ENCODE results near the gene DCTN1.
"Not testable (repeated sequence)": the region's sequence is repeated elsewhere in the genome, so short reads cannot be mapped to it uniquely, and the experiment has no call there.

The DCTN1 gene

DNA sequence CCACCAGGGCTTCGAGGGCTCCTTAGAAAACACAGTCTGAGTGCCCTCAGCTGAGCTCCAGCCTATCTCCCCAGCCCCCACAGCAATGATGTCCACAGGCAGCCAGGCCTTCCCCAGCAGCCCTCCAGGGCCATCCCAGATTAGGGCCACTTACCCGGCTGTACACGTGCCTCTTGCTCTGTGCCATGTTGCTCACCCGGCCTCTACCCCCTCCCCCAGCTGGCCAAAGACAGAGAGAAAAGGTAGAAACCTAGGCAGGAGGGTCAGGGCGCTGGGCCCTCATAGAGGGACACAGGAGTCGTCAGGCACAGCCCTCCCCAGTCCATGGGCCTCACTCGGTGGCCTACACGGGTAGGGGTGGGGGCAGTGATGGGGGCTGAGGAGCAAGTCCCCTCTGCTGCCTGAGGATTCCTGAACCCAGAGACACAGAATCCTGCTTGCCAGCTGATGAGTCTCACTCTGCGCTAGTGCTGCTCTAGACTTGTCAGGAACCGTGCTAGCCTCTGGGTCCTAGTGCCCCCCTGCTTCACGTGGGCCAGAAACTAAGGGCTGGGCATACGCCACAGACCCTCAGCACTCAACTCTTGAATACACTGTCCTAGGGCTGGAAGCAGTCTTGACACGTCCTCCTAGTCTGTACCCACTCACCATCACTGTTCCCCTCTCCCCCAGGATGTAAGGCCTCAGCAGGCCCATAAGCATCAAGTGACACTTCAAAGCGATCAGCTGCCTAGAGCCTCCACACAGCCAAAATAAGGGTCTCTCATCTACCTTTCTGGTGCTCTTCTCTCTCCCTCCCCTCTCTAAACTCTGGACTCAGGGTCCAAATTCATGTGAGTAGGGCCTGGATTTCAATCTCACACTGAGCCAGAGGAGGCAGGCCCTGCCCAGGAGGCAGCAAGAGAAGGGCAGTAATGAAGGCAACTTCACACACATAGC is at the start of gene DCTN1:
TSS of gene DCTN1 (minus strand) at position 461 of the 939 bp plus-strand sequence. CDS start at position 187, 274 bp downstream.
- no peak for DNase-seq (ENCODE audit: low read depth)

DNA sequence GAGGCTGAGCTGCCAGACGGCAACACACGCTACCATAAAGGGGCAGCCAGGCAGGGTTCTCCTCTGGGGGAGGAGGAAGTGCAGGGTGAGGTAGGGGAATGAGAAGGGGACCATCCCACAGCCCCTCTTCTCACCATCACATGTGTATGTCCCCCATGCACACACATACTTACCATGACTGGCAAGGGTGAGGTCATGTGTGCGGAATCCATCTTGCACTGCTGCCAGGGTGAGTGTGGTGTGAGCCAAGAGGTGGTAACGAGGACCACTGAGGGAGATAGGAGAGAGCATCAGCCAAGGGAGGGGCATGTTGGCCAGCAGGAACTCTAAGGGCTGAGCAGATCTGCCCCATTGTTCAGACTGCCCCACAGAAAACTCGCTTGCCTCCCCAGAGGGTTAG is 48.6 kb upstream of the DCTN1 start:
- DNase-seq (ENCODE audit: low read depth) = no peak

DNA sequence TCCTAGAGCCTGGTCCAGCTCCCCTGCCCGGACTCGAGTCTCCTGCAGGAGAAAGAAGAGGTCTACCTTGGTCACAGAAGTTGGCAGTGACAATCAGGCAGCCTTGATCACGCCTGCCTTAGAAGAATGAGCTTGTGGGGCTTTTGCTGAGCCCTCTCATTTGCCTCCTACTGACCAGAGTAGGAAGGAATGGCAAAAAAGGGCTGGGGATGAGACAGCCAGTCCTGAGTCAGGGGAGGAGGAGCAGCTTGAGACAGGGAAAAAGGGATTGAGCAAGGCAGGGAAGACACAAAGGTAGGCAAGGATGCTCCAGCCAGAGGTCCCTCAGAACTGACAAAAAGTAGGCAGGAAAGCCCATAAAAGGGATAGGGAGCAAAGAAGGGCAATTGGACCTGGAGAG is 47.4 kb upstream of the DCTN1 start:
- DNase-seq (ENCODE audit: low read depth) = no peak

DNA sequence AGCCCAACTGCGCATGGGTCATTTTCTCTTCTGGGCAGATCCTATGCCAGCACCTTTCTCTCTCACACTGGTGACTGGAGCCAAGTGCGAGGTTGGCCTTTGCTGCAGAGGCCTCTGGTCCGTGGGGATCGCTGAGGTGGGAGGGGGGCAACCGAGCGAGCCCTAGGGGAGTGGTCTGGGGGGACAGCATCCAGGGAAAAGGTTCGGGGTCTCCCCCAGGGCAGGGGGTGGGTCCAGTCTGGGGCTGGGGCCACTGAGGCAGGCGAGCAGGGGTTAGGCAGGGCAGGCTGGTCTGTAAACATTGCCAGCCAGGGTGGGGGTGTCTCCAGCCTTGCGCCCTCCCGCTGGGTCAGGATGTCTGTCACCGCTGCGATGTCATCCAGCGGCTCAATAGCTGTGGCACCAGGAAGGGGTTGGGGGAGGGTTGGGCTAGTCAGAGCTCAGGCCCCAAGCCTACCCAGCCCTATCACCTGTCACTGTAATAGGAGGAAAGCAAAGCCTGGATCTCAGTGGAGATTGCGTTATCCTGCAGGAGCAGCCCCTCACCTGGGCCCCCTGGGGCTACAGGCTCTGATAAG is 46.2 kb upstream of the DCTN1 start:
- no peak for DNase-seq (ENCODE audit: low read depth)

DNA sequence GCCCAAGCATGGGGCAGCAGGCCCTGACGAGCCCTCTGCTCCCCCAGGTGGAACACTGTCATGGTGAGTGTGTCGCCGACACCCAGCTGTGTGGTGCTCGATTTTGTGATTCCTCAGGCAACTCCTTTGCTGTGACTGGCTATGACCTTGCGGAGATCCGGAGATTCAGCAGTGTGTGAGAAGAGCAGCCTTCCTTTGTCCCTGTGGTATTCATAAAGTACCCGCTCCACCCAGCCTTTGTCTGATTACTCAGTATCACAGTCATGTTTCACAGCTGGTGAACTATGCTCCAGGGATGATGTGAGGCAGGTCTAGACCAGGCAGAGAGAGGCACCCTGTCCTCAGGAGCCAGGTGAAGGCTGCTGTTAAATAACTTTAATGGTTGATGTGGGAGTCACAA is 45.4 kb upstream of the DCTN1 start:
- DNase-seq (ENCODE audit: low read depth) = no peak

DNA sequence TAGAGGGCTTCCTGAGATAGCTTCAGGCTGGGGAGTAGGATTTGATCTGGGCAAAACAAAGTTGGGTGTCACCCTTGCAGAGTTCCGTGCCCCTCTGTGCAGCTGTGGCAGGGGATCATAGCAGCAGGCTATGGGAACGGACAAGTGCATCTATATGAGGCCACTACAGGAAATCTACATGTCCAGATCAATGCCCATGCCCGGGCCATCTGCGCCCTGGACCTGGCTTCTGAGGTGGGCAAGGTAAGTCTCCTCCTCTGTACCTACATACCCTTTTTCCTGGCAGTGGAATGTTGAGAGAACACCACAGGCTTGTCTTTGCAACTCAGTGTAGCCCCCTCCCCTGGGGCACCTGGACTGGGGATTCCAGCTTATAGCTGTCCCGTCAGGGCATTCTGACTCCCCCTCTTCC is 44.9 kb upstream of the DCTN1 start:
- DNase-seq (ENCODE audit: low read depth) = no peak

DNA sequence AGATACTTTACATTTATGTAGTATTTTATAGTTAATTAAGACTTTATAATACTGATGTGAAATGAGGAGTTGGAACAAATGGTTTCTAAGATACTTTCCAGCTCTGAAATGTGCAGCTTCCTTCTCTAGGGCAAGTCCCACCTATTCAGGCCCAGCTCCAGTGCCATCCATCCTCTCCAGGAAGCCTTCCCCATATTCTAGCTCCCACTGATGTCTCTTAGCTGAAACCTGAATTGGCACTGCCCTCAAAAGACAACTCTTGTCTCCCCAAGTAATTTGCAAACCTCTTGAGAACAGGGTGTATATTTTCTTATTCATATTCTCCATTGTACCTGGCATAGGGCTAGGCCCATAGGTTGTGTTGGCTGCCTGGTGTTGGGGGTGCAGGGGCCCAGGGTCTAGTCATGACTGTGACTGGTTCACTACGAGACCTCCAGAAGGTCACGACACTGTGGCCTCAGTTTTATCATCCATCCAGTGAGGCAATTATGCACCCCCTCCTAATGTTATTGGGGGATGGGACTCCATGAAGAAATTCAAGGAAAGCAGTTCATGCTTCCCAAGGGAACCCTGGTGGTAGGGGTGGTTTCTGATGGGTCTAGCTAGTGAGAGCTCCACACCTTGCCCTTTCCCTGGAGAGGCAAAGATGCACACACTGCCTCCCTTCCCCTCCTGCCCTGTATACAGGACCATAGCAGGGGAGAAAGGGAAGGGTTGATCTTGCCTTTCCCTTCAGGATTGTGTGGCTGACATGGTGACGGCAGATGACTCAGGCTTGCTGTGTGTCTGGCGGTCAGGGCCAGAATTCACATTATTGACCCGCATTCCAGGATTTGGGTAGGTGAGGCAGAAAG is 44.3 kb upstream of the DCTN1 start:
- no peak for DNase-seq (ENCODE audit: low read depth)

DNA sequence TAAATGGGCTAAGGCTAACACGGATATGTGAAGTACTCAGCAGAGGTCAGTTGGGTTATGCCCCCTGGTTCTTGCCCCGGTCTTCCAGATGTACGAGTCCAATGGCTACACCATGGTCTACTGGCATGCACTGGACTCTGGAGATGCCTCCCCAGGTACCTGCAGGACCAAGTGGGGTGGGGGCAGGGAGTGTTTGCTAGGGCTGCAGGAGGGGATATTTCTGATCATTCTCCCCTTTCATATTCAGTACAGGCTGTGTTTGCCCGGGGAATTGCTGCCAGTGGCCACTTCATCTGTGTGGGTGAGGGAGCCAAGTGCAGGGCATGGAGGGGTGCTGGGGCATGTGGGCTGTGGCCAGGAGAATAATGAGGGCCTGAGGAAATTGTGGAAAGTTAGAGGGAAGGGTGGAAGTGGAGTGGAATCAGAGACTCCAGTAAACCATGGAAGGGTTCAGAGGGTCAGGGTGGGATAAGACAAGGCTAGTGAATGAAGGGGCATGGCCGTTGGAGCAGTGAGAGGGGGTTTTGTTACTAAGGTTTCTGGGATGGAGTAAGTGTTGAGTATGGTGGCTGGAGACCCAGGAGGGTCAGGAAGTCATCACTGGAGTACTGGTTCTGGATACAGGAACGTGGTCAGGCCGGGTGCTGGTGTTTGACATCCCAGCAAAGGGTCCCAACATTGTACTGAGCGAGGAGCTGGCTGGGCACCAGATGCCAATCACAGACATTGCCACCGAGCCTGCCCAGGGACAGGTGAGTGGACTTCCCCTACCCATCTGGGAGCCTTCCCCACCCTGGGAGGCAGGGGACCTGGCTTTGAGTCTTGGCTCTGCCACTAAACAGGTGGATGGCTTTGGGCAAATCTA is 43.4 kb upstream of the DCTN1 start:
- DNase-seq (ENCODE audit: low read depth) = no peak

DNA sequence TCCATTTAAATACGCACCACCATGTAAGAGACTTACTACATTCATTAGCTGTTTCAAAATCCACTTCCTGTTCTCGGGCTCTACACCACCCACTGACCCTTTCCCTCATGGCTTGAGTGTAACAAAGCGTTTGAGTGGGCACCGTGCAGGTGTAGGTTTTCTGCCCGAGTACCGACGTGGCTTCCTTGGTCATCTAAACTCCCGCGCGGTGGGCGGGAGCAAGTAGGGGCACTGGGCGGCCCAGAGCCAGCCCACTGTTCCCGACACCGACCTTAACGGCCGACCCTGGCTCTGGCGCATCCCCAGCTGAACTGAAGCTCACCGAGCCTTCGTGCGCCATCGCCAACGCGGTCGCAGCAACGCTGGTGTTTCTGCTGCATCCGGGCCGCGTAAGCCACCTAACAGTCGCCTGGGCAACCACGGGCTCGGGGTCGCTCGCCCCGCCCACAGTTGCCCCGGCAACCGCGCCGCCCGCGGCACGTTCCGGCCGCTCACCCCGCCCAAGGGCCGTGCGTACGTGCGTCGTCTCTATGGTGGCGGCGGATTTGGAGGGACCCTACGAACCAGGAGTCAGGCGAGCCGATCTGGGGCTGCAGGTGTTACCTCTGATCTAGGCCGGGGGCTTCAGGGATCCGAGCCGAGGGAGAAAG is 41.2 kb upstream of the DCTN1 start, which contains the start of the genes C2orf81 and WDR54:
TSS of gene C2orf81 (minus strand) at position 399 of the 650 bp plus-strand sequence. CDS start at position 340, 59 bp downstream.
TSS of gene WDR54 (plus strand) at position 510 of the 650 bp plus-strand sequence. CDS start 424 bp downstream, outside the sequence.
- DNase-seq (ENCODE audit: low read depth) = peak; percentile 94

DNA sequence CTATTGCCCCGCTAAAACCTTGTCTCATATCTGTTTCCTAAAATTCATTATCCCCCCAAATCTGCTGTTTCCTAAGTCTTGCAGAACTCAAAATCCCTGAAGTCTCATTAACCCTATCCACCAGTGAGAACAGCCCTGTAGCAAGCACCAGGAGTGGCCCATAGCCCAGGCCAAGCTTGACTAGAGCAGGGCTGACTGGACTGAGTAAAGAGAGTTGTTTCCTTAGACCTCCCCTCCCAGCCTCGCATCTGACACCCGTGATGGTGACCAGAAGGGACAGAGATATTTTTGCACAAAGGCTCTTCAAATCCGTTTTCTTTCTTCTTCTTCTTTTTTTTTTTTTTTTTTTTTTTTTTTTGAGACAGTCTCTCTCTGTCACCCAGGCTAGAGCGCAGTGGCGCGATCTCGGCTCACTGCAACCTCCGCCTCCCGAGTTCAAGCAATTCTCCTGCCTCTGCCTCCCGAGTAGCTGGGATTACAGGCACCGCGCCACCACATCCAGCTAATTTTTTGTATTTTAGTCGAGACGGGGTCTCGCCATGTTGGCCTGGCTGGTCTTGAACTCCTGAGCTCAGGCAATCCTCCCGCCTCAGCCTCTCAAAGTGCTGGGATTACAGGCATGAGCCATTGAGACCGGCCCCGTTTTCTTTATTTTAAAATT is 40.5 kb upstream of the DCTN1 start:
- DNase-seq (ENCODE audit: low read depth) = not testable (repeated sequence)

DNA sequence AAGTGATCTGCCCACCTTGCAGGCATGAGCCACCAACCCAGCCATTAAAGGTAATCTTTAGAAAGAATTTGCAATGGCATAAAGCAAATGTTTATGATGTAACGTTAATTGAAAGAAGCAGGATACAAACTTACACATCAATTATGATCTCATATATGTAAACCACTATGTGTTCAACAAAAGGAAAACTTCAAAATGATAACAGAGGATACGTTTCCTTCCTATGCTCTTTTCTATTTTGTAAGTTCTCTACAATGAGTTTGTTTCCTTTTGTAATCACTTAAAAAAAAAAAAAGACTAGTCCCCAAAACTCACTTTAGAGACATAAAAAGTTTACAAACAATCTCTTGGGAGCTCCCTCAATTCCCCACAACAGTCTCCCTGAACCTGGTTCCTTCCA is 39.9 kb upstream of the DCTN1 start:
- DNase-seq (ENCODE audit: low read depth) = no peak

DNA sequence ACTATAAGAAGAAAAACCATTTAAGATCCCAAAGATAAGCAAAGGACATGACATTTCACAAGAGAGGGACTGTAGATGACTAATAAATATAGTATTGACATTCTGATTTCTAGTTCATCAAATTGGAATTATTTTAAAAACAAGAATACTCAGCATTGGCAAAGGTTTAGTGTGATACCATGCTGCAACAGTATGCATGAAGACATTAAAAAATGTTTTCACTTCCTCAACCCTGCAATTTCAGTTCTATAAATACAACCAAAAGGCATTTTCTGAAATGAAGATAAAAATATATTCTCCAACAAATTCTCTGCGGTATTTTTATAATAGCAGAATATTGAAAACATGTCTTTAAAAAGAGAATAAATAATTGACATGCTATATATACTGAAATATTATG is 39.2 kb upstream of the DCTN1 start:
- DNase-seq (ENCODE audit: low read depth) = no peak

DNA sequence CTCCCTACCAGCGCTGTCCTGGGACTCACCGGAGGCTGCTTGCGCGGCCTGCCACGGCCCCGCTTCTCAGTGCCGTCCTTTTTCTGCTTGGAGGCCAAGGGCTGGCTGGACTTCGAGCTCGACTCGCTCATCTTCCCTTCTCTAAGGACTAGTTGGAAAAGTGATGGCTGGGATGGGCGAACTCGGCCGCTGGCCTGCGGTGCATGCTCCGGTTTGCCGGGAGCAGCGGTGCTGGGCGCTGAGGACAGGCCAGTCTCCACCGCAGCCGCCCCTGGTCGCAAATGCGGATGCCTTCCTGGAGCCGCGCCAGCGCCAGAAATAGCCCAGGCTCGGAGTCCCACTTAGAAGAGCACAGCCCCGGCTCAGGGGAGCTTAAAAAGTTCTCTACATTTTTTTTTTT is 38.2 kb upstream of the DCTN1 start:
- no peak for DNase-seq (ENCODE audit: low read depth)

DNA sequence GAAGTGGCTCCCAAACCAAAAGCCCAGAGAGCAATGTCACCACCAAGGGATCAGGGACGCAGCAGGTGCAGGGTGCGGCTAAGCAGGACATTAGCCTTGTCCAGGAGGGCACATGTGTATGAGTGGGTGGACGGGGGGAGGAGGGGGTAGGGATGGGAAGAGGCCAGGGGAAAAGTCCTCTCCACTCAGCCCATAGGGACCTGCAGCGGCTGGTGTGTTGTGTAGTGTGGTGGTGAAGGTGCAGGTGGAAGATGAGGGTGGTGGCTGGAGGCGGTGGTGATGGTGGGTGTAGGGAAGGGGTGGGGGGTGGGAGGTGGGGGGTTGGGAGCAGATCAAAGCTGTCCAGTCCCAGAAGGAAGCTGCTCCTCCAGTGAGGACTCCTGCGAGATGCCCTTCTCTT is 37.7 kb upstream of the DCTN1 start:
- DNase-seq (ENCODE audit: low read depth) = no peak

DNA sequence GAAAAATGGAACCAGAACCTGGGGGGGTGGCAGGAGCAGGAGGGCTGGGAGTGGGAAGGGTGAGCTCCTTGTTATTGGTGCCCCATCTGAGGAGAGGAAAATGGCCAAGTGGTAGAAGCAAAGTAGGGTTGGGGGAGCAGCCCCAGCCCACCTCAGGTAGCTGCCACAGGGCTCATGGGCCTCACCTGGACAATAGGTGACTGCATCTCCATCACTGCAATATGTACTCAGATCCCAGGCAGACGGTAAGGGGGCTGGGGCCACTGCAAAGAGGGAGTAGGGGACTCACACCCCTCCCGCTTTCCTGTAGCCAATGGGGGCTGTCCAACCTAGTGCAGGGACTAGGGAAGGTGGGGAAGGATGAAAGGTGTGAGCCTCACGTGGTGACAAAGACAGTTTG is 37.1 kb upstream of the DCTN1 start:
- no peak for DNase-seq (ENCODE audit: low read depth)

DNA sequence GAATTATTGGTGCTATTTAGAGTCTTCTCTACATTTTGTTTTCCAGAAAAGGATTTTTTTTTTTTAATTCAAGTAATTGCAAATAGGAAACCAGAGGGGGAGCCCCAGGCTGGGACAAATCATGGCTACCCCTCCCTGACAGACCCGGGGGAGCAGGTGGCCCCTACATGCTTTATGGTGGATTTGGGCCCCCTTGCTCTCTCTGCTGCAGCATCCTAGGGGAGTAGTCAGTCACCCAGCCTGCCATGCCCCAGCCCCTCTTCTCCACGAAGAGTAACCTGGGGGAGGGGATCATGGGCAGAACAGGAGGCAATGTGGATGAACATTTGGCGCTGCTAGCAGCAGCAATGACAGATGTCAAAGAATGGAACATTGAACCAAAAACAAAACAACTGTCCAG is 36.7 kb upstream of the DCTN1 start:
- no peak for DNase-seq (ENCODE audit: low read depth)

DNA sequence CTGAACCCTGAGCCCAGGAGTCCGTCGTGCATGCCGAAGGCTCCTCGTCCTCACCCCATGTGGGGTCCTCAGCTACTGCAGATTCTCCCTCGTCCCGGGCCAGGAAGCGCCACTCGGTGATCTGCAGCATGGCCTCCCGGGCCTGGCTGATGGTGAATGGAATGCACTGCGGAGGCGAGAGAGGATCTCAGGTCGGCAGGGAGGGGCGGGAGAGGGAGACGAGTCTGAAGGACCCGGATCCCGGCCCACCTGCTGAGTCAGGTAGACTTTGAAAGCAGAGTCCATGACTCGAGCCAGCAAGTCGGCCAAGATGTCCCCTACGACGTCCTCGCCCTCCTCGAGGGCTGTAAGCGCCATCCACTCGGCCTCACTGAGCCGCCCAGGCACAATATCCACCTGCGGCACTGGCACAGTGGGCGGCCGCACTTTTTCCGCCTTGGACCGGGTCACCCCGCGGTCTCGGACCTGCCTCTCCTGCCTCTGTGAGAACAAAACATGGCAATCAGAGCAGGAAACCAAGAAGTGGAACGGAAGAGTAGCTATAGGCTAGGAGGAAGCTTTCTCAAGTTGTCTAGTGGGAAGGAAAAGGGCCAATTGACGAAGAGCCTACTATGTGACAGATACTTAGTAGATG is 35.8 kb upstream of the DCTN1 start:
- DNase-seq (ENCODE audit: low read depth) = no peak

DNA sequence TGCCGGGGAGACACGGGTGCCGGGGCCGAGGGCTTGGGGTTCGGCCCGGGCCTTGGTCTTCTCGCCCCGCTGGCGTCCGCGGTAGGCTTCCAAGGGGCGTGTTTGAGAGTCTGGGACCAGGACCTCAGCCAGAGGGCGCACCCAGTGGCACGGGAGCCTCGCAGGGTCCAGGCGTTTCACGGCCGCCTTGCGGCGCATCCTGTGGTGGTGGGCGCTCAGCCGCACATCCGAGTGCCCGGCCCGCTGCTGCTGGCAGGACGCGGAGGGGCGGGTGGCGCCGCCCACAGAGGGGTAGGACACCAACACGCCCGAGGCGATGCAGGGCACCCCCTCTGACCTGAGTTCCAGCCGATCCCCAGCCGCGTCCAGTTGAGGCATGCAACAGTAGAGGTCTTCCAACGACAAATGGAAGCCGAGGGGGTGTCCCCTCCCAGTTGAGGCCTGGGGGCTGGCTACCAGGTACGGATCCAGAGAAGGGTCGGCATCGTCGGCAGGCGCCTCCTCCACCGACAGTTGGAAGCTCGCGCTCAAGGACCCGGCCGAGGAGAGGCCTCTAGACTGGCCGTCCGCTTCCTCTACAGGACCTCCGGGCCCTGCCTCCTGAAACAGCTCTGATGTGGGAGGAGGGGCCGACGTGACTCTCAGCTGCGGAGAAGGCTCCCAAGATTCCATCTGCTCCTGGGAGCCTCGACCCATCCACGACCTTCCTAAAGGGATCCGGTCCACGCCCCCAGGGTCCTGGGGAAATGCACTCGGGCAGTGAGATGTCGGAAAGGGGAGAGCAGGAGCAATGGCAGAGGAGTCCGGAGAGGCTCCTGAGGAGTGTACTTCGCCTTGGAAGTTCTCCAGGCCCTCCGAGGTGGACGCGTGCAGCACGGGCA is 35.0 kb upstream of the DCTN1 start:
- DNase-seq (ENCODE audit: low read depth) = no peak

DNA sequence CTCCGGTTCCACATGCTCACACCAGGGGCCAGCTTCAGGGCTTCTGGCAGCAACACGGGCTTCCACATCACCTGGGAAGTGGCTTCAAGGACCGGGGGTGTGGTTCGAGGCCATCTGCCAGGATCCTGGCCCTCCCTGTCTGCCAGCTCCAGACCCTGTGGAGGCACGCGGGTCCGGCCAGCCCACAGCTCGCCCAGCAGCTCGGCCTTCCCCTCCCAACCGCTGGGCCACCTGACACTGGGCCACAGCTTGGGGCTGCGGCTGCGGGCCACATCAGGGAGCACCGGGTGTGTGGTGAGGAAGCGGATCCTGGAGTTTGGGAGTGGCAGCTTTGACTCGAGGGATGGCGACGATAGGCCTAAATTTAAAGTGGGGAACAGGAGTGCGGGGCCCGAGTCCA is 34.3 kb upstream of the DCTN1 start:
- DNase-seq (ENCODE audit: low read depth) = no peak
